HG02763 (cell line): ENCODE data around the gene RNASET2.
"Not testable (repeated sequence)": the region's sequence is repeated elsewhere in the genome, so short reads cannot be mapped to it uniquely, and the experiment has no call there.

Experiments
- ATAC-seq: cut with Tn5 transposase; IDR thresholded peaks from one replicate; pipeline ENCODE4 v1.9.1; 2021; ENCODE audit warnings: mild to moderate bottlenecking, moderate library complexity; ENCODE audit not compliant: unreplicated experiment

Gene RNASET2

GRCh38 chr6:166928644-166929541, 27.5 kb downstream of the RNASET2 start:
- ATAC-seq: no peak

- ATAC-seq: no peak
Observed at GRCh38 chr6:166927935-166928643, 28.3 kb downstream of the RNASET2 start.

GRCh38 chr6:166927240-166927934, 29.0 kb downstream of the RNASET2 start:
- ATAC-seq: no peak

- ATAC-seq: no peak
Observed at GRCh38 chr6:166926748-166927147, 29.6 kb downstream of the RNASET2 start.

- no peak for ATAC-seq
Observed at GRCh38 chr6:166925141-166925996, 31.0 kb downstream of the RNASET2 start.

GRCh38 chr6:166924531-166924930, 31.8 kb downstream of the RNASET2 start:
- no peak for ATAC-seq

GRCh38 chr6:166922937-166923336, 33.4 kb downstream of the RNASET2 start:
- no peak for ATAC-seq

- no peak for ATAC-seq
Observed at GRCh38 chr6:166921570-166921969, 34.8 kb downstream of the RNASET2 start.

GRCh38 chr6:166916824-166917223, 39.5 kb downstream of the RNASET2 start:
- ATAC-seq: no peak

GRCh38 chr6:166915484-166915883, 40.9 kb downstream of the RNASET2 start:
- ATAC-seq: not testable (repeated sequence)

- ATAC-seq: not testable (repeated sequence)
Observed at GRCh38 chr6:166914952-166915351, 41.4 kb downstream of the RNASET2 start.

GRCh38 chr6:166911248-166911677, 45.1 kb downstream of the RNASET2 start:
- no peak for ATAC-seq

GRCh38 chr6:166910601-166911000, 45.7 kb downstream of the RNASET2 start:
- no peak for ATAC-seq

- ATAC-seq: no peak
Observed at GRCh38 chr6:166908811-166909210, 47.5 kb downstream of the RNASET2 start.

- no peak for ATAC-seq
Observed at GRCh38 chr6:166907871-166908806, 48.2 kb downstream of the RNASET2 start.

- peak; percentile 79 for ATAC-seq
Observed at GRCh38 chr6:166907373-166907841, 48.9 kb downstream of the RNASET2 start.

- ATAC-seq: no peak
Observed at GRCh38 chr6:166906376-166907044, 49.8 kb downstream of the RNASET2 start.

- ATAC-seq: no peak
Observed at GRCh38 chr6:166905505-166906134, 50.7 kb downstream of the RNASET2 start.
